Nephron progenitor cell (in vitro differentiated cells): Measurements from ENCODE around the gene LRBA.

Source experiments
- DNase-seq: peaks from one replicate; pipeline ENCODE4 v3.0.0; 2021
- H3K27ac Mint-ChIP-seq: 2 replicates; pipeline ENCODE4 v1.8.0; 2021; ENCODE audit warnings: mild to moderate bottlenecking, moderate library complexity, mixed read lengths
- H3K27me3 Mint-ChIP-seq: 2 replicates; pipeline ENCODE4 v1.8.0; 2021; ENCODE audit warnings: mild to moderate bottlenecking, low read depth, mixed read lengths; ENCODE audit not compliant: poor library complexity
- H3K36me3 Mint-ChIP-seq: 2 replicates; pipeline ENCODE4 v1.8.0; 2021; ENCODE audit warnings: low read depth, mixed read lengths
- H3K4me1 Mint-ChIP-seq: 2 replicates; pipeline ENCODE4 v1.8.0; 2021; ENCODE audit warnings: mixed read lengths
- H3K4me3 Mint-ChIP-seq: 2 replicates; pipeline ENCODE4 v1.8.0; 2021; ENCODE audit warnings: mild to moderate bottlenecking, moderate library complexity, mixed read lengths
- H3K9me3 Mint-ChIP-seq: 2 replicates; pipeline ENCODE4 v1.8.0; 2021; ENCODE audit warnings: mild to moderate bottlenecking, moderate library complexity, mixed read lengths
- TF ChIP-seq, protein P1 (sequence below): fragments of 200-600 bp; sonication (generic); IDR thresholded peaks from 2 replicates; pipeline ENCODE4 v1.5.0; 2021; ENCODE audit warnings: antibody characterized with exemption

LRBA gene

DNA sequence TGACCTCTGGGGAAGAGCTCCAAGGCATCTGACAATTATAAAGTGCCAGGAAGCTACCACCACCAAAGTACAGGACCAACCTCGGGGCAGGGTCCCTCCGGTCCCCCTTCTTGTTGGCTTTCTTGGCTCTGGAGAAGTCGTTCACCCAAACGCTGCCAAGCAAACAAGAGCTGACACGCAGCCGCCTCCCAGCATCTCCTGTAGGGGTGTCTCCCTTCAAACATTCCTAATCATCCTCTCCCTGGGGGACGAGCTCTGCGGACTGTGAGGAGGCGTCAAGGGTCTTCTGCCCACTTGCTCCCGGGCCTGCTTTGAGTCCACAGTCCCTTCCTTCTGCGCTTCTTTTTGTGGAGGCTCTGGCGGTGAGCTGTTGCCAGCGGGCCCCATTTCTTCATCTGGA is 592.0 kb downstream of the LRBA start:
- no peak for DNase-seq
- H3K27ac Mint-ChIP-seq, result no peak overlapping the region

DNA sequence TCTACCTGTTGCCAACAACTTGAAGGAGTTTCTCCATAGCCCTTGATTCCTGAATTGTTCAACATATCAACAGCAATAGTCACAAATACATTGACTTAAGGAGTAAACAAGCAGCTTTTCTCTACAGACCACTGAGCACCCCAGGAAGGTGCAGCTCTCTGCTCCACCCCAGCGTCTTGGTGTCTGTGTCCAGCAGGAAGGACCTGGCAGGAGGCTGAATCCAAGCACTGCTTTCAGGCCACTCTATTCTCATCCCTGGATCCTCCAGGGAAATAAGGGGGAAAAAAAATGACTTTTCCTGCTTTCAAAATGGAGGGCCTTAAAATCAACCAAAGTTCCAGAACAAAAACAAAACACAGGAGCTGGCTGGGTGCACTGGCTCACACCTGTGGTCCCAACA is 593.5 kb downstream of the LRBA start:
- DNase-seq, result no peak
- Mint-ChIP-seq H3K27me3 (no peaks in the 10 kb centered on the region), H3K27ac (no peak overlapping the region), H3K4me3 (no peak overlapping the region), H3K9me3 (no peaks in the 10 kb centered on the region), H3K36me3 (no peaks in the 10 kb centered on the region), H3K4me1 (no peaks in the 10 kb centered on the region)
- TF ChIP-seq, protein P1, sequence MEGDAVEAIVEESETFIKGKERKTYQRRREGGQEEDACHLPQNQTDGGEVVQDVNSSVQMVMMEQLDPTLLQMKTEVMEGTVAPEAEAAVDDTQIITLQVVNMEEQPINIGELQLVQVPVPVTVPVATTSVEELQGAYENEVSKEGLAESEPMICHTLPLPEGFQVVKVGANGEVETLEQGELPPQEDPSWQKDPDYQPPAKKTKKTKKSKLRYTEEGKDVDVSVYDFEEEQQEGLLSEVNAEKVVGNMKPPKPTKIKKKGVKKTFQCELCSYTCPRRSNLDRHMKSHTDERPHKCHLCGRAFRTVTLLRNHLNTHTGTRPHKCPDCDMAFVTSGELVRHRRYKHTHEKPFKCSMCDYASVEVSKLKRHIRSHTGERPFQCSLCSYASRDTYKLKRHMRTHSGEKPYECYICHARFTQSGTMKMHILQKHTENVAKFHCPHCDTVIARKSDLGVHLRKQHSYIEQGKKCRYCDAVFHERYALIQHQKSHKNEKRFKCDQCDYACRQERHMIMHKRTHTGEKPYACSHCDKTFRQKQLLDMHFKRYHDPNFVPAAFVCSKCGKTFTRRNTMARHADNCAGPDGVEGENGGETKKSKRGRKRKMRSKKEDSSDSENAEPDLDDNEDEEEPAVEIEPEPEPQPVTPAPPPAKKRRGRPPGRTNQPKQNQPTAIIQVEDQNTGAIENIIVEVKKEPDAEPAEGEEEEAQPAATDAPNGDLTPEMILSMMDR, result no peak

More for the DNA sequence above, 592.0 kb downstream of the LRBA start:
- TF ChIP-seq, protein P1, result no peak
- H3K4me1 Mint-ChIP-seq, result no peaks in the 10 kb centered on the region
- no peaks in the 10 kb centered on the region for H3K27me3 Mint-ChIP-seq
- no peaks in the 10 kb centered on the region for H3K9me3 Mint-ChIP-seq
- no peaks in the 10 kb centered on the region for H3K36me3 Mint-ChIP-seq
- no peak overlapping the region for H3K4me3 Mint-ChIP-seq

DNA sequence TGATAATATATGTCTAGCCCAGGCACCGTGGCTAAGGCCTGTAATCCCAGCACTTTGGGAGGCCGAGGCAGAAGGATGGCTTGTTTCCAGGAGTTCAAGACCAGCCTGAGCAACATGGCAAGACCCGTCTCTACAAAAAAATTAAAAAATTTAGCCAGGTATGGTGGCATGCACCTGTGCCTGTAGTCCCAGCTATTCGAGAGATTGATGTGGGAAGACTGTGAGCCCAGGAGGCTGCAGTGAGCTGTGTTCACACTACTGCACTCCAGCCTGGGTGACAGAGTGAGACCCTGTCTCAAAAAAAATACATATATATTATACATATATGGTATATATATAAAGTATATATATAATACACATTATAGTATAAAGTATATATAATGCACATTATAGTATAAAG is 595.1 kb downstream of the LRBA start:
- no peak for DNase-seq
- TF ChIP-seq, protein P1, result no peak
- Mint-ChIP-seq H3K27me3 (no peaks in the 10 kb centered on the region), H3K4me1 (peaks cover 5% of the 10 kb centered on the region), H3K9me3 (no peaks in the 10 kb centered on the region), H3K4me3 (no peak overlapping the region), H3K27ac (no peak overlapping the region), H3K36me3 (no peaks in the 10 kb centered on the region)

DNA sequence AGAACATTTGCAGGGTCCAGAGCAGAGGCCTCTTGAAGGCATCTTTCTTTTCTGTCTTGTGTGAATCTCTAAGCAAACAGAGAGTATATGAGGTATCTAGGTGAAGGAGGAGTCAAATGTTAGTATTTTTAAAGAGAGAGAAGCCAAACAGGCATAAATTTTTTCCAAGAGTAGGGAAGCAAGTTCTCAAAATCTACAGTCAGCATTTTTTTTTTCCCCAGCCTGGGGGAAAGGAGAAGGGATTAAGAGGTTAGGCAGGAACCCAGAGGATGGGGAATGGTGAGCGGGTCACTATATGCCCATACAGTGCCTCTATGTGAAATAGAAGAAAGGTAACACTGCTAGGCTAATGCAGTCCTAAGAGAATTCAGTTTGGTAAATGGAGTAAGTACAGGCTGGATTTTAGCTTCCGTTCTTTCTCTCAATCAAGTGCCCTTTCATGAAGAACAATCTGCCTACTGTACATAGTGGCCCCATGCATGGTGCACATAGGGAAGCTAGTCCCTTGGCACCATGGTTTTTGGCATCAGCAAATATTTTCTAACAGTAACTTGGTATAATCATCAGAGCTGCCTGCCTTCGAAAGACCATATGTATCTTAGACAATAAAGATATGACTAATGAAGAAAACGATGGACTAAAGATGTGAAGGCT is 596.2 kb downstream of the LRBA start:
- TF ChIP-seq, protein P1, result no peak
- no peaks in the 10 kb centered on the region for H3K27me3 Mint-ChIP-seq
- peak overlapping the region; percentile 15 for H3K27ac Mint-ChIP-seq
- peaks cover 5% of the 10 kb centered on the region for H3K4me1 Mint-ChIP-seq
- H3K9me3 Mint-ChIP-seq, result no peaks in the 10 kb centered on the region
- no peak overlapping the region for H3K4me3 Mint-ChIP-seq
- DNase-seq, result no peak
- H3K36me3 Mint-ChIP-seq, result peaks cover 3% of the 10 kb centered on the region

DNA sequence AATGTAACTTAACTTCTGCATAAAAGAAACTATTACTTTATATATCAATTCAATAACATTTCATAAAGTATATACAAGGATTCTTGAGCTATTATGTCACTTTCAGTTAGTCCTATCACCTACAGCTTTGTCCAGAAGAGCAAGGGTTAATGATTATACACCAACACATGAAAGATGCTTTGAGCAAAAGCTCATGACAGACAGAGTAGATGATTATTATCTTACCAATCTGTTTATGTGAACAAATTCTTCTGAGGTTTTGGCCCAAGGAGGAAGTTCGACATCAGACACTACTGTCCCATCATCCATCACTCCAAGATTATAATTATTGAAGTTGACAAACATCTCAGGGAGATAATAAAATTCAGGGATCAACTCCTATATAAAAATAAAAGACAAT is 599.9 kb downstream of the LRBA start:
- Mint-ChIP-seq H3K36me3 (peaks cover 3% of the 10 kb centered on the region), H3K27me3 (no peaks in the 10 kb centered on the region), H3K4me3 (no peak overlapping the region), H3K4me1 (peaks cover 5% of the 10 kb centered on the region), H3K27ac (no peak overlapping the region), H3K9me3 (no peaks in the 10 kb centered on the region)
- DNase-seq, result no peak
- TF ChIP-seq, protein P1, result no peak

DNA sequence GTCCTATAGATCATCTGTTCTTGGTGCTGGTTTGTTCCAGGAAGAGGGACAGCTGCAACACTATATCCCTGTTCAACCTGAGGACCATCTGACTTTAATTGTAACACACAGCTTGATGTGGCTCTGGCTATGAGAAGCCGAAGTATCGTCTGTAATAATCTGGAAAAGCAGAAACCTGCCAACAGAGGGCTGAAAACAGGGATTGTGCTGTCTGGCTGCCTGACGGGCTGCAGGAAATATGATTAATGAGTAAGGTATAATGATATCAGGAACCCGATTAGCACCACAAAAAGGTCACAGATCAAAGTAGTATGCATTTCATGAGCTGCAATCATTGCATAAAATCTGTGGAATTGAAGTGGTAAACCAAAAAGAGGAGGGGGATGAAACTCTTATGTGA is 603.6 kb downstream of the LRBA start:
- TF ChIP-seq, protein P1, result no peak
- no peaks in the 10 kb centered on the region for H3K27me3 Mint-ChIP-seq
- H3K27ac Mint-ChIP-seq, result no peak overlapping the region
- no peak for DNase-seq
- H3K36me3 Mint-ChIP-seq, result peaks cover 3% of the 10 kb centered on the region
- H3K4me3 Mint-ChIP-seq, result no peak overlapping the region
- H3K9me3 Mint-ChIP-seq, result no peaks in the 10 kb centered on the region
- peaks cover 5% of the 10 kb centered on the region for H3K4me1 Mint-ChIP-seq
